A673 (cell line): ENCODE data around the gene FAM180A. TPM values are rescaled to one million over a fixed set of nuclear protein-coding genes. Genes with fewer than 3 reads are reported as not detected.

Experiments
- BruUV-seq: library from RNA; stranded (reverse); fragments of 400-500 nt; replicated peaks from 2 replicates; lab custom pipeline; 2021; lab: Mats Ljungman, UMichigan
- CTCF ChIA-PET: fragments of 300-600 bp; sonication (Branson Sonifier 250); formaldehyde crosslinking; loops from one replicate; lab custom pipeline; 2022; ENCODE audit warnings: antibody characterized with exemption; lab: Charles Lee
- POLR2A ChIA-PET: fragments of 300-600 bp; sonication (Branson Sonifier 250); formaldehyde crosslinking; loops from one replicate; lab custom pipeline; 2022; ENCODE audit warnings: antibody characterized with exemption; ENCODE audit not compliant: low non-redundant PET; lab: Charles Lee
- DNase-seq: peaks from one replicate; pipeline ENCODE4 v3.0.0-alpha.2; 2015; ENCODE audit warnings: low spot score
- H3K27ac ChIP-seq: fragments of 200-600 bp; sonication (generic); 2 replicates; pipeline ENCODE4 v1.5.1; 2016; ENCODE audit warnings: mixed run types, low read depth, mild to moderate bottlenecking, mixed read lengths, antibody characterized with exemption, low read length; ENCODE audit not compliant: poor library complexity, severe bottlenecking
- H3K27me3 ChIP-seq: fragments of 200-600 bp; sonication (generic); replicated peaks from 2 replicates; pipeline ENCODE4 v1.6.1; 2017; ENCODE audit warnings: mixed run types, low read depth, mild to moderate bottlenecking, mixed read lengths, antibody characterized with exemption, low read length; ENCODE audit not compliant: insufficient read depth, poor library complexity
- H3K36me3 ChIP-seq: fragments of 200-600 bp; sonication (generic); 2 replicates; pipeline ENCODE4 v1.6.1; 2016; ENCODE audit warnings: mixed run types, mild to moderate bottlenecking, mixed read lengths, antibody characterized with exemption, low read length; ENCODE audit not compliant: insufficient read depth, poor library complexity, severe bottlenecking
- H3K4me1 ChIP-seq: fragments of 200-600 bp; sonication (generic); 2 replicates; pipeline ENCODE4 v1.6.1; 2017; ENCODE audit warnings: mixed run types, mild to moderate bottlenecking, mixed read lengths, antibody characterized with exemption, low read length; ENCODE audit not compliant: insufficient read depth, poor library complexity, severe bottlenecking
- H3K4me3 ChIP-seq: fragments of 200-600 bp; sonication (generic); 2 replicates; pipeline ENCODE4 v1.5.1; 2016; ENCODE audit warnings: low read depth, mixed run types, mild to moderate bottlenecking, mixed read lengths, low read length; ENCODE audit not compliant: poor library complexity, severe bottlenecking
- H3K9me3 ChIP-seq: fragments of 200-600 bp; sonication (generic); 2 replicates; pipeline ENCODE4 v1.6.1; 2016; ENCODE audit warnings: mixed run types, low read depth, mild to moderate bottlenecking, mixed read lengths, antibody characterized with exemption, low read length; ENCODE audit not compliant: poor library complexity, severe bottlenecking
- CTCF ChIP-seq: fragments of 300-800, 200-600 bp; sonication (generic); conservative IDR thresholded peaks from 2 replicates; pipeline ENCODE4 v1.5.1; 2017; ENCODE audit warnings: low read depth, mild to moderate bottlenecking, antibody characterized with exemption, low read length, moderate library complexity, mixed read lengths
- EZH2 ChIP-seq: fragments of 200-600 bp; sonication (generic); IDR thresholded peaks from 2 replicates; pipeline ENCODE4 v1.6.1; 2017; ENCODE audit warnings: borderline replicate concordance, low read depth, mild to moderate bottlenecking, mixed read lengths, antibody characterized with exemption, low read length; ENCODE audit not compliant: poor library complexity, severe bottlenecking
- intact Hi-C: fragments of 100-400 bp; cut with micrococcal nuclease; formaldehyde crosslinking; loops from one replicate; pipeline ENCODE4 v1.10.0; 2022; ENCODE audit not compliant: unreplicated experiment
- total RNA-seq: library from RNA; stranded (reverse); gene quantifications from 2 replicates; pipeline ENCODE4 v1.2.3, GENCODE V29; 2021

FAM180A gene
- total RNA-seq, 1 experiment from 2014 or later, result not detected

- POLR2A ChIA-PET, result no interaction called here
- H3K36me3 ChIP-seq, result no peaks in the 10 kb centered on the region
Observed at GRCh38 chr7:135793841-135794240, 45.2 kb upstream of the FAM180A start.

GRCh38 chr7:135792866-135793265, 44.3 kb upstream of the FAM180A start:
- TF ChIP-seq CTCF, result no peak
- DNase-seq, result no peak
- intact Hi-C loops, result no loop called here
- Histone ChIP-seq H3K4me3 (no peak overlapping the region), H3K36me3 (no peaks in the 10 kb centered on the region), H3K9me3 (no peaks in the 10 kb centered on the region), H3K4me1 (no peaks in the 10 kb centered on the region), H3K27me3 (no peaks in the 10 kb centered on the region), H3K27ac (no peak overlapping the region)
- no TSS peak for BruUV-seq
- CTCF ChIA-PET, result no interaction called here
- POLR2A ChIA-PET, result no interaction called here

More at GRCh38 chr7:135793841-135794240, 45.2 kb upstream of the FAM180A start:
- intact Hi-C loops, result no loop called here
- no peak for DNase-seq
- Histone ChIP-seq H3K27me3 (no peaks in the 10 kb centered on the region), H3K4me3 (no peak overlapping the region), H3K9me3 (no peaks in the 10 kb centered on the region), H3K4me1 (no peaks in the 10 kb centered on the region), H3K27ac (no peak overlapping the region)
- no TSS peak for BruUV-seq
- CTCF ChIA-PET, result no interaction called here
- TF ChIP-seq EZH2 (no peak), CTCF (no peak)

DNA sequence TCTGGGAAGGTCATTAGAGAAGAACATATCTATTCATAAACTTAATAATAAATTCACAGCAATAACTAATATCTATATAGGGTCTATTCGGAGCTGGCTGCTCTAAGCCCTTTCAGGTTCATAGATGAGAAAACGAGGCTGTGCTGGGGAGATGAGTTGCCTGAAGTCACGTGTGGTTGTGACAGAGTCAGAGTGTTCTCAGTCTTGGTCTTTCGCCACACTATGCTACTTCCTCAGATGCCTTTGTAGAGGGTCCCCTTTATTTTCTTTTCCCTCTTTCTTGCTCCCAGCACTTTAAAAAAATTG, 43.7 kb upstream of the FAM180A start:
- no TSS peak for BruUV-seq
- intact Hi-C loops, result no loop called here
- TF ChIP-seq CTCF (no peak), EZH2 (no peak)
- H3K27ac ChIP-seq, result no peak overlapping the region
- no peaks in the 10 kb centered on the region for H3K36me3 ChIP-seq
- H3K4me1 ChIP-seq, result no peaks in the 10 kb centered on the region
- H3K4me3 ChIP-seq, result no peak overlapping the region
- DNase-seq, result no peak
- ChIA-PET CTCF (no interaction called here), POLR2A (no interaction called here)
- no peaks in the 10 kb centered on the region for H3K9me3 ChIP-seq
- no peaks in the 10 kb centered on the region for H3K27me3 ChIP-seq
